GM21825 (cell line): ENCODE results near the gene MYO1B.

Experiments used
- ATAC-seq: cut with Tn5 transposase; IDR thresholded peaks from one replicate; pipeline ENCODE4 v1.9.1; 2021; ENCODE audit warnings: mild to moderate bottlenecking, moderate library complexity; ENCODE audit not compliant: unreplicated experiment

The MYO1B gene

DNA sequence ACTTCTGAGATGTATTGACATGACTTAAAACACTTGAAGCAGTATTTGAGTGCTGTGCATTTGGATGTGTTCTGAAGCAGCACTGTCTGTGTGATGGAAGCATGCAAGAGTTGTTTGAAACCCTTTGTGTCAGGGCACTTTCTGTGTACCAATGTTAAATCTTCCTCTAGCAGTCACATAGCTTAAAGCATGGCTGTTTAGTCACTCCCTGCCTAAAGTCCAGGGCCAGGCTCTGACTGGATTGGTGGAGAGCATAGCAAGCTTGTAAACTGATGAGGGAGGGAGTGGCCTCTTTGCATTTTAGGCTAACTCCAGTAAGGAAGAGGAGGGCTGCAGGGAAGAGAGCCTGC lies 73.5 kb downstream of the MYO1B start:
- ATAC-seq = no peak

DNA sequence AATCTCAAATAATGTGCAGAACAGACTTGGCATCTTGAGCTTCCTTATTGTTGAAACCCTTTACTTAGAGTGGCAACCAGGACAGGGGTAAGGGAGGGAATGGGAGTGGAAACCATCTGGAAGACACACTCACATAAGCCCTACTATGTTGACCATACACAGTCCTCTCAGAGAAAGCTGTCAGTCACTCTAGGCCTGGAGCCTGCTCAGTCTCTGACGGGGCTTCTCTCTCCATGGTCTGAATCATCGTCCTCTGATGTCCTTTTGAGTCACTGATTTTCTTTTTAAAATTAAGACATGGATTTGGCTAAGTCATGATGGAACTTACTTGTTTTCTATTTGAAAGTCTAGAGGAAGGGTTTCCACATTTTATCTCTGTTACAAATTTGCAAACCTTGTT lies 74.0 kb downstream of the MYO1B start:
- no peak for ATAC-seq

- no peak for ATAC-seq
These were observed 75.7 kb downstream of the MYO1B start for GRCh38 chr2:191320881-191321280.

DNA sequence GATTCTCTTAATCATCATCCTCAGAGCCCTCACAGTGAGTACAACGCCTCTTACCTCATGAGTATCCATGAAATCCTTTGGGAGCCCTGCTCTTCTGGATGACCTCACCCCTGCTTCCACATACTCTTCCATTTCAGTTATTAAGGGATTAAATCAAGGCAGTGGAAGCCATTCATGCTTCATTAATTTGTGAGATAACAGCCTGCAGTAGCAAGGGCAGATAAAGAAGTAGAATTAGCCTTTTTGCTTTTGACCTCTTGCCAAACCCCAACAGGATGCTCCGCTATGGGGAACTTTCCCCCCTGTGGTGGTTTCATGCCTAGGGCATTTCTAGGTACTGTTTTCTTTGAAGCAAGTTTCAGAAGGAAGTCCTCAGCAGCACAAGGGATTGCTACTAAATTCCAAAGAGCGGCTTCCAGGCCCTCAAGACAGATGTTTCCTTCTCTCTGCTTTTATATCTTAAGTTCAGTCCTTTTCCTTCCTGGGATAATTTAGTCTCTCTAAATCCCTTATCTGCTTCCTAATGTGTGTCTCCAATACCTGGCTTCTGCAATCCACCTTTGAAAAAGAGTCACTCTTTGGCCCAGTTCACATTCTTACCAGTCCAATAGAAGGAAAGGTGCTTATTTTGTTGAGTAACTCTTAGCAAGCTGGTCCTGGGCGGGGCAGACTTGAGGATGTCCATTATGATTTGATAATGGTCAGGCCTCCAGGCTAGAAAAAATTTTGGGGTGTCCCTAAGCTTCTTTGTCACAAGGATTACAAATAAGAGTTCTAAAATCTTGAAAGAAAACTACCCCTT lies 76.9 kb downstream of the MYO1B start:
- peak; percentile 82 for ATAC-seq

GRCh38 chr2:191322828-191323506 lies 77.8 kb downstream of the MYO1B start:
- ATAC-seq = no peak

DNA sequence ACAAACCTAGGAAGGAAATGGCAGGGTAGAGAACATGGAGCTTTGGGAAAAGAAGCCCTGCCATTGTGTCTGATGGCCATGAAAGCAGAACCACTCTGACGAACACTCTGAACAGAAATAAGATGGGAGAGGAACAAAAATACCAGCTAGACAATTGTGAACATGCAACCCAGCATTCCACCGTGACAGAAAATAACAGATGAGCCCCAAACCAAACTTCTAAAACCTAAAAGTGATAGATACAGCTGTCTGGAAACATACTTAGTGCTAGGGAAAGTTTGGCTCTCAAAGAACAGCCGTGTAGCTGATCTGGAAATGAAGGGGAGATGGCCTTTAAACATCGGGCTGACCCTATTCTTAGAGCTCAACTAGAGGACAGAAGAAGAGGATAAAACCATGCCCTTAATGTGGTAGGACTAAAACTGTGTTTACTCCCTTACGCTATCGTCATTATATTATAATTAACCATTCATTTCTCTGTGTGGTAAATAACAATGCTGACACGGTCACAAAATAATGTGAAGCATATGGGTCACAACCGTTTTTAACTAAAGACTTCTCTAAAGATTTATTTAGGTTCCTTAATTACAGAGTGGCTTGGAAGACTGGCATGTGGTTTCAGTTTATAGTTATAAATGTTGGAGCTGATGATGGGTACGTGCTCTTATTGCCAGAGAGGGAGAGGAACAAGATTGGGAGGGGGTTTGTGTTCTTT lies 80.6 kb downstream of the MYO1B start:
- no peak for ATAC-seq

GRCh38 chr2:191327484-191327883 lies 82.3 kb downstream of the MYO1B start:
- ATAC-seq = no peak

GRCh38 chr2:191328150-191328809 lies 83.1 kb downstream of the MYO1B start:
- no peak for ATAC-seq

- ATAC-seq = no peak
These were observed 84.6 kb downstream of the MYO1B start for GRCh38 chr2:191329841-191330240.

- no peak for ATAC-seq
These were observed 88.7 kb downstream of the MYO1B start for GRCh38 chr2:191333911-191334357.

- no peak for ATAC-seq
These were observed 90.8 kb downstream of the MYO1B start for GRCh38 chr2:191335875-191336464.

DNA sequence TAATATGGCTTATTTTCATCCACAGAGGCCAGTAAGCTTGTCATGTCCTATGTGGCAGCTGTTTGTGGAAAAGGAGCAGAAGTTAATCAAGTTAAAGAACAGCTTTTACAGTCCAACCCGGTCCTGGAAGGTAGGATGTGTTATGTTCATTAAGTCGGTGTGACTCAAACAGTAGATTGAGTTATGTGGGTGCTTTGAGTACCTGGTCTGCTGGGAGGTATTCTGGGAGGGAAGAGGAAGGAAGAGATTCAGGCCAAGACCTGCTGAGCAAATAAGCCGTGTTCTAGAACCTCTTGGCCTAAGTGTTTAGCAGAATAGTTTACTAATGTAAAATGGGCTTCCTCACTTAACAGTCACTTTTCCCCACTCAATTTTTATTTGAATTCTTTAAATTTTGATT lies 96.2 kb downstream of the MYO1B start:
- ATAC-seq = no peak

DNA sequence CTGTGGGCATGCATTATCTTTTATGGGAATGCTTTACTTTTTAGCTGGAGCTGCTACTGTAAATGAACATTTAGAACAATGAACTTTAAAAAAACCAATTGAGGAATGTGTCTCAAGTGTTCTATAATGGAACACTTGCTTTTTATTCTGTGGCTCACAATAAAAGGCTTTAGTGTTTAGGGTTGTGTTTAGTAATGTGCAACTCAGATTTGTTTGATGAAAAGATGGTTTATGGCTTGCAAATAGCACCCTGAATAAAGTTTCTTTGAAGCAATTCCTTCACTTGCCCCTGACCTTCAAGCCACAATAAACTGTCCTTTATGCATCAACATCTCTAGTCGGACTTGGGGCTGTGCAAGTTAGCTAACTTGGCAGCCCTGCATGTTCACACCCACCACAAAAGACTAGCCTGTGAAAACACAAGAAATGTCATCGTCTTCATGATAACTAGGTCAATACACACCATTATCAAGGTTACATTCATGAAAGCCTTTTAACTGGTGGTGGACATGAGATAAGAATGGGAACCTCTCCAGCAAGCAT lies 98.7 kb downstream of the MYO1B start:
- no peak for ATAC-seq

- ATAC-seq = no peak
These were observed 100.6 kb downstream of the MYO1B start for GRCh38 chr2:191345788-191346187.

DNA sequence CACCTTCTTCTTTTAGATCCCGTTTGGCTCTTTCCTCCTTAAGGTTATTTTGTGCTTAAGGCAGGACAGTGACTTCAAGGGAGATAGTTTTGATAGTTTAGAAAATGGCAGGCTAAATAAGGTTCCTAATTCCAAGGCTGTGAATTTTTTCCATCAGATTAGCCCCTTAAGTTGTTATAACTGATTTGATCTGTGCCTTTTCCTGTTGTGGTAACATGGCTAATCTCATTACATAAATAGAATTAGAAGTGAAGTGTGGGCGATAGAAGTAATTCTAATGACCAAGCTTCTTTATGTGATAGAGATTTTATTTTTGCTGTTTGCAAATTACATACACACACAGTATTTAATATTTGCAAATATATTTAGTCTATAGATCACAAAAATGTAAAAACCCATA lies 102.0 kb downstream of the MYO1B start:
- ATAC-seq = no peak

- no peak for ATAC-seq
These were observed 102.7 kb downstream of the MYO1B start for GRCh38 chr2:191347881-191348280.

GRCh38 chr2:191349990-191350389 lies 104.8 kb downstream of the MYO1B start:
- ATAC-seq = no peak

- no peak for ATAC-seq
These were observed 105.6 kb downstream of the MYO1B start for GRCh38 chr2:191350826-191351225.

GRCh38 chr2:191351298-191351697 lies 106.1 kb downstream of the MYO1B start:
- no peak for ATAC-seq

DNA sequence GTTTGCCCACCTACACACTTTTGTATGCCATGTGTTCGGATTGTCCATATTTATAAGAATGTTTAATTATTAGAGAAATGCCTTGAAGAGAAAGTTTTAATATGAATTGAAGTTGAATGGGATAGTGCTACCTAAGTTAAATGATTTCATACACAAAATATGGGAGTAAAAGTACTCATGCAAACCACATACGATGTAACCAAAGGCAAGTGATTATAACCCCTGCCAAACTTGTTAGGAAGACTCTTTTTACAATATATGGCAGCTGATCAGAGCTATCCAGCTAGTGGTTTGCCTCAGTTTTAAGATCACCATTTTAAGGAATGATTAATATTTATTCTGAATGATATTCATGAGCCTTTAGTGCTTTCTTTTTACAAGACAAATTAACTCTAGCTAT lies 106.7 kb downstream of the MYO1B start:
- ATAC-seq = no peak

GRCh38 chr2:191352536-191352935 lies 107.3 kb downstream of the MYO1B start:
- no peak for ATAC-seq
